HG03439 (cell line): ENCODE data around the gene THAP5.
"Not testable (repeated sequence)": the region's sequence is repeated elsewhere in the genome, so short reads cannot be mapped to it uniquely, and the experiment has no call there.

Experiments
- ATAC-seq: cut with Tn5 transposase; IDR thresholded peaks from one replicate; pipeline ENCODE4 v1.9.1; 2021; ENCODE audit warnings: mild to moderate bottlenecking, moderate library complexity; ENCODE audit not compliant: unreplicated experiment

THAP5 gene

GRCh38 chr7:108585843-108586242 lies 16.3 kb upstream of the THAP5 start:
- ATAC-seq = no peak

DNA sequence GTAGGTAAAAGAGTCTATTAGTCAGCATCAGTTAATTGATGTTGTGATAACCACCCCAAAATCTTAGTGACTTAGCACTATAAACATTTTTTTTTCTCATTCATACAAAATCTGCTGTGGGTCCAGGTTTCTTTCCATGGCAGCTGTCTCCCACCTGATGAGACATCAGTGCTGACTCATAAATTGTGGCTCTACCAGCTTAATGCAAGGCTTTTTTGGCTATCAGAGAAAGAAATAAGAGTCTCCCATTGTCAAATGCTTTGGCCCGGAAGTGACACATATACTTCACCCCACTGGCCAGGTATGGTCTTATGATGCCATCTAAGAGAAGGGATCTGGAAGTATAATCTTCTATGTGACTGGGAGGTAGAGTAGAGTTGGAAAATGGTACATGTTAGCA lies 14.7 kb upstream of the THAP5 start:
- ATAC-seq = no peak

DNA sequence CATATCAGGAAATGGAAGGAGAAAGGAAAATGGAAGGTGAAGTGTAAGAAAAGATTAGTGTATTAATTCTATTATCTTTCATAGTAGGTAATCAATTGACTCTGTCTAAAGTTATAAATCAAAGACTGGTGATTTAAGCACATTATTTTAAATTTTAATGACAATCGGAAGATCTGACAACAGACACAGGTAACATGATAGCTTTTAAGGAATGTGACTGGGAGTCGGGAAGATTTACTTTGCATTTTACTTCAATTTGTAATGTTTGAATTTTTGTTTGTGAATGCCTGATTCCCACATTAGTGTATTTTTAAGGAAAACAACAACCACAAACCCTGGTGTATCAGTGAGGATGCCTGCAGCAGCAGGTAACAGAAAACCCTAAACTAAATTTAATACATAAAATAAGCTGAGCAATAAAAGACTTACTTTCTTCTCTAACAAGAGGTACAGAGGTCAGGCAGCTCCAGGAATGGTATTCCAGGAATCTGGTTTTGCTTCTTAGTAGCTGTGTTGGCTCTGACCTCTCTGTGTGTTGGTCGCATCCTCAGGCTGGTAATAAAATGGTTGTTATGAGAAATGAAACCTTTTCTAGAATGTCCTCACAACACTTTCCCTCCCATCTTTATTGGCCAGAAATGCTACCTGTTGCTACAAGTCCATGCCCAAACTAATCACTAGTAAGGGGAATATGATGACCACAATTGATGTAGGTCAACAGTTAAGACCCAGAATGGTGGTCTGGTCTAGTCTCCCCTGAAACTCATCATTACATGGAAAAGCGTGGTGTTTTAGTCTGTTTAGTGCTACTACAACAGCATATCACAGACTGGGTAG lies 12.4 kb upstream of the THAP5 start:
- ATAC-seq = no peak

- ATAC-seq = no peak
Observed at GRCh38 chr7:108580298-108580697, 10.8 kb upstream of the THAP5 start.

DNA sequence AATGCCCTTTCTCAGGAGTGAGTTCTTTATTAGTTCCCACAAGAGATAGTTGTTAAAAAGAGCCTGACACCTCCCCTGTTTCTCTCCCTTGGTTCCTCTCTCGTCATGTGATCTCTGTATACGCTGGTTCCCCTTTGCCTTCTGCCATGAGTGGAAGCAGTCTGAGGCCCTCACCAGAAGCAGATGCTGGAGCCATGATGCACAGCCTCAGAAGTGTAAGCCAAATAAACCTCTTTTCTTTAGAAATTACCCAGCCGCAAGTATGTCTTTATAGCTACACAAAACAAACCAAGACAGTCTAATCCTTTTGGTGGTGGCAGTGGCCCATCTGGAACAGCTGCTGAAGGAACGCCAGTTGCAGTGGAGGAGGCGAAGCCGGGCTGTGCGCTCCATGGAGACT lies 9.4 kb upstream of the THAP5 start:
- no peak for ATAC-seq

- no peak for ATAC-seq
Observed at GRCh38 chr7:108576116-108576515, 6.6 kb upstream of the THAP5 start.

DNA sequence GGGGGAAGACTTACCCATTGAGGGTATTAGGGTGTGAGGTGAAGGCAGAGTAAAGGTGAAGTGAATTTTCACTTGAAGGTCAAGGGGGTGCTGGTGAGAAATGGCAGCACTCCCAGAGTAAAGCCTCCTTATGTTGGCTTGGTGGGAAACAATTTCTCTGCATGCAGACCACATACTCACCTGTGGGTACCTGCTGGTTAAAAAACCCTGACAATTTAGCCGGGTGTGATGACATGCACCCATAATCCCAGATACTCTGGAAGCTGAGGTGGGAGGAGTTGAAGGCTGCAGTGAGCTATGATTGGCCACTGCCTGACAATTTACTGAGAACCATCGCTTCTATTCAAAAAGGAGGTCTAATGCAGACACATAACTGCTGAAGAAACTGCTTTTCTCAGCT lies 5.7 kb upstream of the THAP5 start:
- no peak for ATAC-seq

GRCh38 chr7:108572480-108572879 lies 3.0 kb upstream of the THAP5 start:
- ATAC-seq = no peak

- peak; percentile 23 for ATAC-seq
Observed at GRCh38 chr7:108570146-108570755, 745 bp upstream of the THAP5 start.

GRCh38 chr7:108568801-108569380 lies 615 bp downstream of the THAP5 start:
- ATAC-seq = no peak

DNA sequence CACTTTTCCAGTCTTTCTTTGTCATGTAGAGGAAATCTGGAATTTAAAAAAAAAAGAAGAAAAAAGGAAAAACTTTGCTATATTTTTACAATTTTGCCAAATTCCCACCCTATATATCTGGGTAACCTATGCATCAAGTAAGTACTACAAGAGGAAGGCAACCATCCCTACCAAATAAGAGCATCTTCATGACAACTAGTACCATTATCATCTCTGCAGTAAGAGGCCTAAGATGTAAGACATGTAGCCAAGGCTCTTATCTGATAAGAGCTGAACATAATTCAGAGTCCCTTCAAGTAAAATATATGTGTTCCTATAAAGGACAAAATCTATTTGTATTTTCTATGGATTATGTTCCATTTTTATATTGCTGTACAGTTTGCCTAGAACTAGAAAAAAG lies 3.5 kb downstream of the THAP5 start:
- no peak for ATAC-seq

GRCh38 chr7:108561047-108561619 lies 8.4 kb downstream of the THAP5 start:
- no peak for ATAC-seq

DNA sequence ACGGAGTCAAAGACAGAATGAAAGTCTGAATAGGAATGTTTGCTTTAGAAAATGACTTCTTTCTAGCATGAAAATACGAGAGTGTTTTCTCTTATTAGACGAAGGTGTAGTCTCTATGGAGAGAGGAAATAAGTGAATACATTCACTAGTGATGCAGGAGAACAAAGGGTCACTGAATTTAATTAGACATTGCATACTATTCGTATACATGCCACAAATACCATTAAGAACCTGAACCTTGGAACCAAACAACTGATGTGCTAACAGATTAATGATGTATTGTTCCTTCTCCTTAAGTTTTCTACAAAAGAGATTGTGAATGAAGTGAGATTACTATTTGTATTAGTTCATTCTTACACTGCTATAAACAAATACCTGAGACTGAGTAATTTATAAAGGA lies 10.3 kb downstream of the THAP5 start:
- ATAC-seq = no peak

DNA sequence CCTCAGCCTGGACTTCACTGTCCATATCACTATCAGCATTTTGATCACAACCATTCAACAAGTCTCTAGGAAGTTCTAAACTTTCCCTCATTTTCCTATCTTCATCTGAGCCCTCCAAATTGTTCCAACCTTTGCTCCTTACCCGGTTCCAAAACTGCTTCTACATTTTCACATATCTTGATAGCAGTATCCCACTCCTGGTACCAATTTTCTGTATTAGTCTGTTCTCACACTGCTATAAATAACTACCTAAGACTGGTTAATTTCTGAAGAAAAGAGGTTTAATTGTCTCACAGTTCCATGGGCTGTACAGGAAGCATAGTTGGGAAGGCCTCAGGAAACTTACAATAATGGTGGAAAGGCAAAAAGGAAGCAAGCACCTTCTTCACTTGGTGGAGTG lies 11.9 kb downstream of the THAP5 start:
- ATAC-seq = no peak

DNA sequence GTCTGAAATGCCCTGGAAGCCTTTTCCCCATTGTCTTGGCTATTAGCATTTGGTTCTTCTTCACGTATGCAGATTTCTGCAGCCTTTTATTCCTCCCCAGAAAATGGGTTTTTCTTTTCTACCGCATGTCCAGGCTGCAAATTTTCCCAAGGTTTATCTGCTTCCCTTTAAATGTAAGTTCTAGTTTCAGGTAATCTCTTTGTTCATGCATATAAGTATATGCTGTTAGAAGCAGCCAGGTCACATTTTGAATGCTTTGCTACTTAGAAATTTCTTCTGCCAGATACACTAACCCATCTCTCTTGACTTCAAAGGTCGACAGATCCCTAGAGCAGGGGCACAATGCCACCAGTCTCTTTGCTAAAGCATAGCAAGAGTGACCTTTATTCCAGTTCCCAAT lies 12.3 kb downstream of the THAP5 start:
- no peak for ATAC-seq

DNA sequence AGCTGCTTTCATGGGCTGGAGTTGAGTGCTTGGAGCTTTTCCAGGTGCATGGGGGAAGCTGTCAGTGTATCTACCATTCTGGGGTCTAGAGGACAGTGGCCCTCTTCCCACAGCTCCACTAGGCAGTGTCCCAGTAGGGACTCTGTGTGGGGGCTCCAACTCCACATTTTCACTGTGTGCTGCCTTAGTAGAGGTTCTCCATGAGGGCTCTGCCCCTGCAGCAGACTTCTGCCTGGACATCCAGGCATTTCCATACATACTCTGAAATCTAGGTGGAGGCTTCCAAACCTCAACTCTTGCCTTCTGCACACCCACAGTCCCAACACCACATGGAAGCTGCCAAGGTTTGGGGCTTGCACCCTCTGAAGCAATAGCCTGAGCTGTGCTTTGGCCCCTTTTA lies 12.8 kb downstream of the THAP5 start:
- not testable (repeated sequence) for ATAC-seq

- ATAC-seq = not testable (repeated sequence)
Observed at GRCh38 chr7:108548141-108548896, 21.2 kb downstream of the THAP5 start.

DNA sequence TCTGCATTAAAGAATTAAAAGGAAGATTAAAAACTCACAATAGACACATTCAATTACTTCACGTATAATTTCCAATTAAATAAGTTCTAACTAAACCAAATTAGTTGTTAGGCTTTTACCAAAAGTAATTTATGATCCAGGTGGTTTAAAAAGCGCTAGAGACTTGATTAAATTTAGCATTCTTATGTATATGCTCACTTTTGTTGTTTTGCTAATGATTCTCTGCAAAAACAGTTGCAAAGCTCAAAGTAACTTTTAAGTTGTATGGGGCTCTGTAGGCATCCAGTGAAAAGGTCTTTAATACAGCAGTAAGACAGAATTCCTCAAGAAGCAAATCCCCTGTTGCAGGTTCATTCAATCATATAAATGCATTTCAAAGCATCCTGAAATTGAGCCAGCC lies 28.0 kb downstream of the THAP5 start:
- no peak for ATAC-seq

GRCh38 chr7:108538685-108539084 lies 30.8 kb downstream of the THAP5 start:
- ATAC-seq = not testable (repeated sequence)

- ATAC-seq = not testable (repeated sequence)
Observed at GRCh38 chr7:108538236-108538635, 31.3 kb downstream of the THAP5 start.

DNA sequence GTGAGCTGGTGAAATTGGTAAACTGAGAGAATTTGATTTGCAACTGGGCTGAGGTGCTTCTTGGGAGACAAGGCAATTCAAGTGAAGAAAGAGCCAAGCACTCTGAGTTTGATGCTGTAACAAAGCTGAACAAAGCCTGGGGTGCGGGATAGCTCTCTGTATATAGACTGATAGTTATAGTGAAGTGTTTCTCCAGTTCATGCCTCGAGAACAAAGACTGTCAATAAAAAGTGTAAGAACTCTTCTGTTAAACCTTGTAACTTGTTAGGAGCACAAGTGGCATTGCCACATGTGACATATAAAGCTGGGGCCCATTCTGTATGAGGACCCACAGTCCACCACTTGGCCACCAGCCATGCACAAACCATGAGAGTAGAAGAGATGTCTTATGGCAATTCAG lies 32.3 kb downstream of the THAP5 start:
- ATAC-seq = no peak
